Activated T-helper 17 cell treated with anti-CD3 and anti-CD28 coated beads, Interleukin-2, amount 50 U/mL, for 72 hours (primary cell): ENCODE results near the gene IL12B. TPM values are rescaled to one million over a fixed set of nuclear protein-coding genes. Genes with fewer than 3 reads are reported as not detected.

ENCODE experiments used
- ATAC-seq: fragments of 150-1000 bp; cut with Tn5 transposase; replicated peaks from 2 replicates; pipeline ENCODE4 v1.10.0; 2021; ENCODE audit warnings: mild to moderate bottlenecking, moderate library complexity
- H3K27ac Mint-ChIP-seq: one replicate; pipeline ENCODE4 v1.8.0; 2022; ENCODE audit warnings: mixed read lengths
- H3K27me3 Mint-ChIP-seq: one replicate; pipeline ENCODE4 v1.8.0; 2022; ENCODE audit warnings: mixed read lengths
- H3K36me3 Mint-ChIP-seq: one replicate; pipeline ENCODE4 v1.8.0; 2022; ENCODE audit warnings: low read depth, mild to moderate bottlenecking, mixed read lengths
- H3K4me1 Mint-ChIP-seq: one replicate; pipeline ENCODE4 v1.8.0; 2022; ENCODE audit warnings: mixed read lengths
- H3K4me3 Mint-ChIP-seq: one replicate; pipeline ENCODE4 v1.8.0; 2022; ENCODE audit warnings: mild to moderate bottlenecking, mixed read lengths
- H3K9me3 Mint-ChIP-seq: one replicate; pipeline ENCODE4 v1.8.0; 2022; ENCODE audit warnings: mixed read lengths
- total RNA-seq, 2 donors: library from RNA; stranded (reverse); gene quantifications; one replicate each; pipeline ENCODE4 v1.2.3, GENCODE V29; 2022

Gene IL12B
- total RNA-seq, 2 donors from 2014 or later: not detected

- Mint-ChIP-seq H3K27ac (peak overlapping the region; percentile 64), H3K4me1 (peaks cover 44% of the 10 kb centered on the region), H3K9me3 (no peaks in the 10 kb centered on the region), H3K4me3 (peak overlapping the region; percentile 39), H3K36me3 (no peaks in the 10 kb centered on the region), H3K27me3 (no peaks in the 10 kb centered on the region)
- ATAC-seq: peak; percentile 60
Observed at GRCh38 chr5:159341145-159341544, 10.9 kb upstream of the IL12B start.

- Mint-ChIP-seq H3K4me3 (peak overlapping the region; percentile 39), H3K4me1 (peaks cover 44% of the 10 kb centered on the region), H3K9me3 (no peaks in the 10 kb centered on the region), H3K27ac (peak overlapping the region; percentile 64), H3K27me3 (no peaks in the 10 kb centered on the region), H3K36me3 (no peaks in the 10 kb centered on the region)
- ATAC-seq: peak; percentile 63
Observed at GRCh38 chr5:159340511-159340910, 10.2 kb upstream of the IL12B start.

GRCh38 chr5:159339460-159339859 is 9.2 kb upstream of the IL12B start:
- no peak for ATAC-seq
- Mint-ChIP-seq H3K27ac (no peak overlapping the region), H3K36me3 (no peaks in the 10 kb centered on the region), H3K9me3 (no peaks in the 10 kb centered on the region), H3K4me1 (peaks cover 47% of the 10 kb centered on the region), H3K4me3 (no peak overlapping the region), H3K27me3 (no peaks in the 10 kb centered on the region)

DNA sequence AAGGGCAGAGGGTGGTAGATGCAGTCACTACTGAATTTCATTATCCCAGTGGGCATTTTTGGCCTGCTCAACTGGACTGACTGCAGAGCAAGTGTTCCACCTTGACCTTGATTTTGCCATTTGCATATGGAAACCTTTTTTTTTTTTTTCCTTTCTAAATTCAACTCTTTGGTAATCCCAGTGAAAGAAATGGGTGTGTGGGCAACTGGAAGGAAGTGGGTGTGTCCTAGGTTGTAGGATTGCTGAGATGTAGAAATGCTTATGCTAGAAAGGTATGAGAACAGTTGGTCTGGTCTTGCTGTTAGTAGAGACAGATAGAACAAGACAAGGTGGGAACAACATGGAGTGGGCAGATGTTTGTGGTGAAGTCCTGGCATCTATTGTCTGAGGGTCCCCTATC is 7.8 kb upstream of the IL12B start:
- Mint-ChIP-seq H3K27ac (peak overlapping the region; percentile 5), H3K4me3 (peak overlapping the region; percentile 35), H3K27me3 (no peaks in the 10 kb centered on the region)

GRCh38 chr5:159337016-159337955 is 7.0 kb upstream of the IL12B start:
- peak; percentile 72 for ATAC-seq
- peaks cover 41% of the 10 kb centered on the region for H3K4me1 Mint-ChIP-seq
- no peaks in the 10 kb centered on the region for H3K27me3 Mint-ChIP-seq
- H3K9me3 Mint-ChIP-seq: no peaks in the 10 kb centered on the region
- H3K36me3 Mint-ChIP-seq: no peaks in the 10 kb centered on the region
- H3K4me3 Mint-ChIP-seq: peak overlapping the region; percentile 35
- peak overlapping the region; percentile 5 for H3K27ac Mint-ChIP-seq

More for the DNA sequence above, 7.8 kb upstream of the IL12B start:
- no peak for ATAC-seq
- Mint-ChIP-seq H3K9me3 (no peaks in the 10 kb centered on the region), H3K36me3 (no peaks in the 10 kb centered on the region), H3K4me1 (peaks cover 41% of the 10 kb centered on the region)

GRCh38 chr5:159336586-159336985 is 6.3 kb upstream of the IL12B start:
- Mint-ChIP-seq H3K36me3 (no peaks in the 10 kb centered on the region), H3K9me3 (no peaks in the 10 kb centered on the region), H3K4me1 (peaks cover 39% of the 10 kb centered on the region), H3K27me3 (no peaks in the 10 kb centered on the region), H3K4me3 (no peak overlapping the region), H3K27ac (no peak overlapping the region)
- no peak for ATAC-seq

GRCh38 chr5:159333545-159333925 is 3.2 kb upstream of the IL12B start:
- Mint-ChIP-seq H3K27me3 (no peaks in the 10 kb centered on the region), H3K4me1 (peaks cover 27% of the 10 kb centered on the region), H3K4me3 (no peak overlapping the region), H3K9me3 (no peaks in the 10 kb centered on the region), H3K36me3 (no peaks in the 10 kb centered on the region), H3K27ac (no peak overlapping the region)
- no peak for ATAC-seq

DNA sequence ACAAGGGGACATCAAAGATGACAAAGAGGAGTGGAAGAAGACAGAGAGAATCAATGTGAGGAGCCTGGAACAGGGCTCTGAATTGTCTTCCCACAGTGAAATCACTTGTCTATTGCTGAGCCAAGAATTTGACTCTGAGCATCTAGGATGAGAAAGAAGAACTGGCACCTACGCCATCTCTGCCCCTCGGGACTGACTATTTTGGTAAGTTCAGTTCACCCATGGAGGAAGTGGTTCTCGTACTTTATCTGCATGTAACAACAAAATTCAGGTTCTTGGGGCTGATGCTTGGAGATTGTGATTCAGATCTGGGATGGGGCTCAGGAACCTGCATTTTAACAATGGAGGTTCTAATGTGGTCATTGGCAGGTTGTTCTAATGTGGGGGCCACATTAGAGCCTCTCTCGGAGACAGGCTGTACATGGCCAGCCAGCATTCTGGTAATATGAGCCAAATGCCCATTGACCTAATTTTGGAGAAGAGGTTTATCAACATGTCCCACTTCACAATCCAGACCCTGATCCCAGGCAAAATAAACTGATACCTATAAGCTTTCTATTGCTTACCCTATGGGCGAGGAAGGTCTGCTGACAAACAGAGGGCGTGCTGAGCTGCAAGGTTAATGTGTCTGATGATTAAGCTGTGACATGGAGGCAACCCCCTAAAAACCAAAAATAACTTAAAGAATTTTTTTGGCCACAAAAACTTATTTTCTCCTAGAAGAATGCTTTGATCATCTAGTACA is 2.7 kb upstream of the IL12B start:
- H3K9me3 Mint-ChIP-seq: no peaks in the 10 kb centered on the region
- ATAC-seq: no peak
- peak overlapping the region; percentile 82 for H3K4me3 Mint-ChIP-seq
- H3K4me1 Mint-ChIP-seq: peaks cover 22% of the 10 kb centered on the region
- no peaks in the 10 kb centered on the region for H3K27me3 Mint-ChIP-seq
- H3K36me3 Mint-ChIP-seq: no peaks in the 10 kb centered on the region
- H3K27ac Mint-ChIP-seq: no peak overlapping the region

DNA sequence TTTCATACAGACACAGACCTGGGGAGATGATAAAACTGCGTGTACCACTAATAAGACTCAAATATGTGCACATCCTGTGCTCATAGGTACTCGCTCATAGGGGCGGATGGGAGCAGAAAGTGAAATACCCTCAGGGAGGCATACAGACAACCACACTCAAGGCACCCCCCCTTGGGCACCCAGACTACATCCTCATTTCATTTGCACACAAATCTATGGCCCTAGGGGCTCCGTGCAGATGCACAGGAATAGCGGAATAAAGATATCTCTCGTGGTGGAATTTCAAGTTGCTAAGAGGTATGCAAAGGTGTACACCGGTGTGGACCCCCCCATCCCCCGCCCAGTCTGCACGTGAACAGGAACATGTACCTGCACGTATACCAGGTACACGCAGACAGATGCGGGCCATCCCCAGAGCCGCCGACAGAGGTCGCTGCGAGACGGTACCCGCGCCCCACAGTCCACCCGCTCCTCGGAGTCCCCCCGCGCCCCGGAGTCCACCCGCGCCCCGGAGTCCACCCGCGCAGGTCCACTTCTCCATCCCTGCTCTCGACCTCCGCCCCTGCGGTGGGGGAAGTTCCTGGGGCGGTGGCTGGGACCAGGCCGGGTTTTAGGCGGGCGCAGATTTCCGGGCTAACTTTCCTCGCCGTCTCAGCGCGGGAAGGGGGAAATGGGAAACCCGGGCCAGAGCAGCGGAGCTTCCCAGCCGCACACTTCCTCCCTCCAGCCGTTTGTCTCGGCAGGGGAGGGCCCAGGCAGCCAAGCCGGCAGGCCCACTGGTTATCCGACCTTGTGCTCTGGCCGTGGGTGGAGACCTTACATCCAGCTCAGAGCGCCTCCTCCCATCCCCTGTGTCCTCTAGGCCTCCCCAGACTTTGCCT is 1.0 kb upstream of the IL12B start:
- H3K4me3 Mint-ChIP-seq: peak overlapping the region; percentile 82
- H3K9me3 Mint-ChIP-seq: no peaks in the 10 kb centered on the region
- no peaks in the 10 kb centered on the region for H3K27me3 Mint-ChIP-seq
- peak; percentile 94 for ATAC-seq
- peak overlapping the region; percentile 65 for H3K27ac Mint-ChIP-seq
- peaks cover 8% of the 10 kb centered on the region for H3K4me1 Mint-ChIP-seq
- H3K36me3 Mint-ChIP-seq: no peaks in the 10 kb centered on the region

DNA sequence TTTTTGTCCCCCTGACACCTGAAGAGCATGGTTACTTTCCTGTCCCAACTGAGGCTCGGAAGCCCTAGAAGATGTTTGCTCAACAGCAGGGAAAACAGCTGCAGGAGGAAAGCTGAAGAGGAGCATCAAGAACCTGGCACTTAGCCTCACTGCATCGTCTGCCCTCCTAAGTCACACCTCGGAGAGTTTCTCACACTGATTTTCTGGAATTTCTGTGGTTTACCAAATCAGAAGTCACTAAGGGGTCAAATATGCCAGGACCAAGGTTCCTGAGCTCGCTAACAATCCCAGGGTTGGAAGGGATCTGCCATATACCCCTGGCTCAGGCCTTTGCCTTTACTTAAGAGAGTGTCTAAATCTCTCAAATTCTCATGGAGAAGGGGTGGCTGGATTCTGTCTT is 5.3 kb downstream of the IL12B start:
- no peak overlapping the region for H3K27ac Mint-ChIP-seq
- H3K9me3 Mint-ChIP-seq: no peaks in the 10 kb centered on the region
- no peaks in the 10 kb centered on the region for H3K27me3 Mint-ChIP-seq
- no peaks in the 10 kb centered on the region for H3K4me1 Mint-ChIP-seq
- no peaks in the 10 kb centered on the region for H3K36me3 Mint-ChIP-seq
- H3K4me3 Mint-ChIP-seq: no peak overlapping the region
- no peak for ATAC-seq

- no peak overlapping the region for H3K4me3 Mint-ChIP-seq
- no peaks in the 10 kb centered on the region for H3K27me3 Mint-ChIP-seq
- no peak overlapping the region for H3K27ac Mint-ChIP-seq
- ATAC-seq: no peak
- H3K36me3 Mint-ChIP-seq: no peaks in the 10 kb centered on the region
- no peaks in the 10 kb centered on the region for H3K9me3 Mint-ChIP-seq
- no peaks in the 10 kb centered on the region for H3K4me1 Mint-ChIP-seq
Observed at GRCh38 chr5:159324102-159324755, 6.1 kb downstream of the IL12B start.

DNA sequence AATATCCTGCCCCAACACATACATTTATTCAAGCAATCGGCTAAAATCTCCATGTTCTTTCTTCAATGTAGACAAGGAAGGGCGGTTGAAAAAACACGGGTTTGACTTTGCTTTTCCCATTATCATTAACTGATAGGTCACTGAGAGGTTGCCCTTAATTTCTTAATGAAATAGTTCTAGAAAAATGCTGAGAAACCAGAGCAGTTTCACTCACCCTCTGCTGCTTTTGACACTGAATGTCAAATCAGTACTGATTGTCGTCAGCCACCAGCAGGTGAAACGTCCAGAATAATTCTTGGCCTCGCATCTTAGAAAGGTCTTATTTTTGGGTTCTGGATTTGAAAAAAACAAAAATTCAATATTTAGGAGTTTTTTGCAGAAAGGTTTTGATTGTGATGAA is 8.1 kb downstream of the IL12B start:
- H3K27me3 Mint-ChIP-seq: no peaks in the 10 kb centered on the region
- H3K27ac Mint-ChIP-seq: no peak overlapping the region
- no peaks in the 10 kb centered on the region for H3K4me1 Mint-ChIP-seq
- H3K36me3 Mint-ChIP-seq: no peaks in the 10 kb centered on the region
- no peak for ATAC-seq
- no peak overlapping the region for H3K4me3 Mint-ChIP-seq
- H3K9me3 Mint-ChIP-seq: no peaks in the 10 kb centered on the region

- Mint-ChIP-seq H3K27ac (no peak overlapping the region), H3K36me3 (no peaks in the 10 kb centered on the region), H3K9me3 (no peaks in the 10 kb centered on the region), H3K4me1 (no peaks in the 10 kb centered on the region), H3K27me3 (no peaks in the 10 kb centered on the region), H3K4me3 (no peak overlapping the region)
- no peak for ATAC-seq
Observed at GRCh38 chr5:159319832-159320231, 10.5 kb downstream of the IL12B start.

DNA sequence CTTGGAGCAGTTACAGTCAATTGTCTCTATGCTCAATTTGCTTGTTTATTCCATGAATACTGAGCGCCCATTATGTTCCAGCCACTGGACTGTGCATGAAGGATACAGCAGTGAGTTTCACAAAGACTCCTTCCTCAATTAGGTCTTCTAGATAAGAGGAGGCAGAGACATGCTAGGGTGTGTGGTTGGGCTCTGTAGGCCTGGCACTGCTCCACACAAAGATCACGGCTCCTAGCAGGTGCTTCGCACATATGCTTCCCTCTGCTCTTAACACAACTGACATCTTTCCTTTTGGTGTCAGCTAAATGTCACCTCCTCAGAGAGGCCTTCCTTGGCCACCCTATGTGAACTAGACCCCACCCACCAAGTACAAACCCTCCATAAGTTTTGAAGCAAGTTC is 10.9 kb downstream of the IL12B start:
- ATAC-seq: no peak
- Mint-ChIP-seq H3K9me3 (no peaks in the 10 kb centered on the region), H3K4me3 (no peak overlapping the region), H3K27me3 (no peaks in the 10 kb centered on the region), H3K27ac (no peak overlapping the region), H3K4me1 (no peaks in the 10 kb centered on the region), H3K36me3 (no peaks in the 10 kb centered on the region)
